WTC11 (cell line): ENCODE data around the gene MON1A. TPM values are rescaled to one million over a fixed set of nuclear protein-coding genes. Genes with fewer than 3 reads are reported as not detected.

Experiments used
- ATAC-seq: fragments of 200-7000 bp; cut with Tn5 transposase; 2 replicates; pipeline ENCODE4 v1.10.0; 2021; ENCODE audit warnings: mild to moderate bottlenecking, moderate library complexity
- CTCF ChIA-PET: fragments of 300-600 bp; sonication (Branson Sonifier 250); formaldehyde crosslinking; loops from one replicate; lab custom pipeline; 2021; ENCODE audit warnings: antibody characterized with exemption; lab: Charles Lee
- POLR2A ChIA-PET: fragments of 350-600 bp; sonication (Branson Sonifier 250); formaldehyde crosslinking; loops from one replicate; lab custom pipeline; 2021; ENCODE audit warnings: antibody characterized with exemption; lab: Charles Lee
- DNase-seq: peaks from one replicate; pipeline ENCODE4 v3.0.0; 2021; ENCODE audit warnings: low spot score
- H3K27ac Mint-ChIP-seq: 2 replicates; pipeline ENCODE4 v1.8.0; 2021; ENCODE audit warnings: mixed read lengths
- H3K27me3 Mint-ChIP-seq: 2 replicates; pipeline ENCODE4 v1.8.0; 2021; ENCODE audit warnings: low read depth, mild to moderate bottlenecking, moderate library complexity, mixed read lengths
- H3K36me3 Mint-ChIP-seq: 2 replicates; pipeline ENCODE4 v1.8.0; 2021; ENCODE audit warnings: mixed read lengths
- H3K4me1 Mint-ChIP-seq: 2 replicates; pipeline ENCODE4 v1.8.0; 2022; ENCODE audit warnings: mixed read lengths
- H3K4me3 Mint-ChIP-seq: 2 replicates; pipeline ENCODE4 v1.8.0; 2021; ENCODE audit warnings: mild to moderate bottlenecking, moderate library complexity, mixed read lengths
- H3K9me3 Mint-ChIP-seq: 2 replicates; pipeline ENCODE4 v1.8.0; 2021; ENCODE audit warnings: mixed read lengths
- CREB1 ChIP-seq: sonication (generic); formaldehyde crosslinking; IDR thresholded peaks from 2 replicates; pipeline ENCODE4 v1.8.0; 2023; ENCODE audit warnings: mild to moderate bottlenecking, missing genetic modification reagents
- GRHL2 ChIP-seq: fragments of 250-450 bp; sonication (Bioruptor Pico); IDR thresholded peaks from 2 replicates; pipeline ENCODE4 v1.8.0; 2022; ENCODE audit warnings: mild to moderate bottlenecking, moderate library complexity; ENCODE audit not compliant: insufficient replicate concordance, severe bottlenecking
- HMGA2 ChIP-seq: fragments of 250-450 bp; sonication (Bioruptor Pico); IDR thresholded peaks from 2 replicates; pipeline ENCODE4 v1.4.0; 2021; ENCODE audit warnings: mild to moderate bottlenecking, moderate library complexity
- KAT7 ChIP-seq: sonication (generic); formaldehyde crosslinking; IDR thresholded peaks from 2 replicates; pipeline ENCODE4 v1.8.1; 2023; ENCODE audit warnings: missing genetic modification reagents, mild to moderate bottlenecking, borderline replicate concordance
- NR2C2 ChIP-seq: sonication (generic); formaldehyde crosslinking; IDR thresholded peaks from 2 replicates; pipeline ENCODE4 v1.8.0; 2022; ENCODE audit warnings: mild to moderate bottlenecking, missing genetic modification reagents
- OVOL2 ChIP-seq: fragments of 250-450 bp; sonication (Bioruptor Pico); IDR thresholded peaks from 2 replicates; pipeline ENCODE4 v1.9.0; 2021; ENCODE audit warnings: mild to moderate bottlenecking, borderline replicate concordance
- SMAD4 ChIP-seq: sonication (generic); formaldehyde crosslinking; IDR thresholded peaks from 2 replicates; pipeline ENCODE4 v1.8.0; 2022; ENCODE audit warnings: mild to moderate bottlenecking, missing genetic modification reagents
- SP1 ChIP-seq: sonication (generic); formaldehyde crosslinking; conservative IDR thresholded peaks from 2 replicates; pipeline ENCODE4 v1.8.1; 2022; ENCODE audit warnings: missing genetic modification reagents
- TEAD1 ChIP-seq: sonication (generic); formaldehyde crosslinking; IDR thresholded peaks from 2 replicates; pipeline ENCODE4 v1.8.0; 2022; ENCODE audit warnings: mild to moderate bottlenecking, missing genetic modification reagents
- TEAD4 ChIP-seq: sonication (generic); formaldehyde crosslinking; IDR thresholded peaks from 2 replicates; pipeline ENCODE4 v1.8.0; 2022; ENCODE audit warnings: mild to moderate bottlenecking, missing genetic modification reagents
- TP53 ChIP-seq: sonication (generic); formaldehyde crosslinking; IDR thresholded peaks from 2 replicates; pipeline ENCODE4 v1.8.1; 2023; ENCODE audit warnings: mild to moderate bottlenecking, missing genetic modification reagents
- ZNF138 ChIP-seq: sonication (generic); formaldehyde crosslinking; conservative IDR thresholded peaks from 2 replicates; pipeline ENCODE4 v1.8.1; 2022; ENCODE audit warnings: mild to moderate bottlenecking, moderate library complexity, missing genetic modification reagents
- ZNF263 ChIP-seq: sonication (generic); formaldehyde crosslinking; IDR thresholded peaks from 2 replicates; pipeline ENCODE4 v1.8.1; 2022; ENCODE audit warnings: low read depth, mild to moderate bottlenecking, moderate library complexity, missing genetic modification reagents
- total RNA-seq: library from RNA; stranded (reverse); gene quantifications from 3 replicates; pipeline ENCODE4 v1.2.3, GENCODE V29; 2021
- TF ChIP-seq, protein P1 (sequence below): sonication (generic); formaldehyde crosslinking; IDR thresholded peaks from 2 replicates; pipeline ENCODE4 v1.8.1; 2023; ENCODE audit warnings: mild to moderate bottlenecking, missing genetic modification reagents
- TF ChIP-seq, protein P2 (sequence below): fragments of 250-450 bp; sonication (Bioruptor Pico); IDR thresholded peaks from 2 replicates; pipeline ENCODE4 v1.9.0; 2021; ENCODE audit warnings: mild to moderate bottlenecking
- TF ChIP-seq, protein P3 (sequence below): sonication (generic); formaldehyde crosslinking; IDR thresholded peaks from 2 replicates; pipeline ENCODE4 v1.8.0; 2023; ENCODE audit warnings: missing genetic modification reagents
- TF ChIP-seq, protein P4 (sequence below): sonication (generic); formaldehyde crosslinking; IDR thresholded peaks from 2 replicates; pipeline ENCODE4 v1.8.1; 2022; ENCODE audit warnings: mild to moderate bottlenecking, missing genetic modification reagents, moderate library complexity, borderline replicate concordance
- TF ChIP-seq, protein P5 (sequence below): sonication (generic); formaldehyde crosslinking; IDR thresholded peaks from 2 replicates; pipeline ENCODE4 v1.8.1; 2022; ENCODE audit warnings: low read depth, missing genetic modification reagents, borderline replicate concordance
- TF ChIP-seq, protein P6 (sequence below): sonication (generic); formaldehyde crosslinking; IDR thresholded peaks from 2 replicates; pipeline ENCODE4 v1.8.1; 2023; ENCODE audit warnings: mild to moderate bottlenecking, missing genetic modification reagents, borderline replicate concordance
- TF ChIP-seq, protein P7 (sequence below): sonication (generic); formaldehyde crosslinking; conservative IDR thresholded peaks from 2 replicates; pipeline ENCODE4 v1.8.1; 2023; ENCODE audit warnings: mild to moderate bottlenecking, low read depth, missing genetic modification reagents, moderate library complexity
- TF ChIP-seq, protein P8 (sequence below): sonication (generic); formaldehyde crosslinking; IDR thresholded peaks from 2 replicates; pipeline ENCODE4 v1.8.0; 2023; ENCODE audit warnings: mild to moderate bottlenecking, missing genetic modification reagents

MON1A gene
- total RNA-seq, 1 experiment from 2014 or later = 8.6 TPM

DNA sequence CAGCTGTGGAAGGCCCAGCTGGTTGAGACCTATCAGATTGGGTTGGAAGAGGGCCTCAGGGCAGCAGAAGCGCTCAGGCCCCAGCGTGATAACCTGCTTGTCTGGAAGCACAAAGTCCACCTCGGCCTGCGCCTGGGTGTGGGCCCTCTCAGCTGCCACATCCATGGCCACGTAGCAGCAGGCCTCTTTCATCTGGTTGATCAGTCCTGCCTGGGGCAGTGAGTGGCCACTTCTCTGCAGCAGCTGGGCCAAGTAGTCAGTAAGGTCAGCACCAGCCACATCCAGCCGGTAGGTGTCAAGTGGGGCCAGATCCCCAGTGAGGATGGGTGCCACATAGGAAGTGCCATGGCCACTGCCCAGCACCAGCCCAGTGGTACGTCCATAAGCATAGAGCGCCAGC, 56.0 kb downstream of the MON1A start:
- CTCF ChIA-PET = no interaction called here
- no peak for DNase-seq
- no peak overlapping the region for H3K4me3 Mint-ChIP-seq
- peaks cover 4% of the 10 kb centered on the region for H3K4me1 Mint-ChIP-seq
- TF ChIP-seq ZNF263 (CRISPR knock-in tag) (no peak), HMGA2 (CRISPR knock-in tag) (no peak), TEAD4 (no peak), OVOL2 (CRISPR knock-in tag) (no peak), NR2C2 (no peak), CREB1 (no peak), SP1 (CRISPR knock-in tag) (no peak), GRHL2 (CRISPR knock-in tag) (no peak), KAT7 (CRISPR knock-in tag) (no peak), ZNF138 (no peak), TP53 (CRISPR knock-in tag) (no peak), TEAD1 (CRISPR knock-in tag) (no peak), SMAD4 (CRISPR knock-in tag) (no peak)
- TF ChIP-seq, protein P1, sequence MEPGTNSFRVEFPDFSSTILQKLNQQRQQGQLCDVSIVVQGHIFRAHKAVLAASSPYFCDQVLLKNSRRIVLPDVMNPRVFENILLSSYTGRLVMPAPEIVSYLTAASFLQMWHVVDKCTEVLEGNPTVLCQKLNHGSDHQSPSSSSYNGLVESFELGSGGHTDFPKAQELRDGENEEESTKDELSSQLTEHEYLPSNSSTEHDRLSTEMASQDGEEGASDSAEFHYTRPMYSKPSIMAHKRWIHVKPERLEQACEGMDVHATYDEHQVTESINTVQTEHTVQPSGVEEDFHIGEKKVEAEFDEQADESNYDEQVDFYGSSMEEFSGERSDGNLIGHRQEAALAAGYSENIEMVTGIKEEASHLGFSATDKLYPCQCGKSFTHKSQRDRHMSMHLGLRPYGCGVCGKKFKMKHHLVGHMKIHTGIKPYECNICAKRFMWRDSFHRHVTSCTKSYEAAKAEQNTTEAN (CRISPR knock-in tag) = no peak
- TF ChIP-seq, protein P2, sequence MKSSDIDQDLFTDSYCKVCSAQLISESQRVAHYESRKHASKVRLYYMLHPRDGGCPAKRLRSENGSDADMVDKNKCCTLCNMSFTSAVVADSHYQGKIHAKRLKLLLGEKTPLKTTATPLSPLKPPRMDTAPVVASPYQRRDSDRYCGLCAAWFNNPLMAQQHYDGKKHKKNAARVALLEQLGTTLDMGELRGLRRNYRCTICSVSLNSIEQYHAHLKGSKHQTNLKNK (CRISPR knock-in tag) = no peak
- TF ChIP-seq, protein P3, sequence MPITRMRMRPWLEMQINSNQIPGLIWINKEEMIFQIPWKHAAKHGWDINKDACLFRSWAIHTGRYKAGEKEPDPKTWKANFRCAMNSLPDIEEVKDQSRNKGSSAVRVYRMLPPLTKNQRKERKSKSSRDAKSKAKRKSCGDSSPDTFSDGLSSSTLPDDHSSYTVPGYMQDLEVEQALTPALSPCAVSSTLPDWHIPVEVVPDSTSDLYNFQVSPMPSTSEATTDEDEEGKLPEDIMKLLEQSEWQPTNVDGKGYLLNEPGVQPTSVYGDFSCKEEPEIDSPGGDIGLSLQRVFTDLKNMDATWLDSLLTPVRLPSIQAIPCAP (CRISPR knock-in tag) = no peak
- TF ChIP-seq, protein P4, sequence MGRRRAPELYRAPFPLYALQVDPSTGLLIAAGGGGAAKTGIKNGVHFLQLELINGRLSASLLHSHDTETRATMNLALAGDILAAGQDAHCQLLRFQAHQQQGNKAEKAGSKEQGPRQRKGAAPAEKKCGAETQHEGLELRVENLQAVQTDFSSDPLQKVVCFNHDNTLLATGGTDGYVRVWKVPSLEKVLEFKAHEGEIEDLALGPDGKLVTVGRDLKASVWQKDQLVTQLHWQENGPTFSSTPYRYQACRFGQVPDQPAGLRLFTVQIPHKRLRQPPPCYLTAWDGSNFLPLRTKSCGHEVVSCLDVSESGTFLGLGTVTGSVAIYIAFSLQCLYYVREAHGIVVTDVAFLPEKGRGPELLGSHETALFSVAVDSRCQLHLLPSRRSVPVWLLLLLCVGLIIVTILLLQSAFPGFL (CRISPR knock-in tag) = no peak
- TF ChIP-seq, protein P5, sequence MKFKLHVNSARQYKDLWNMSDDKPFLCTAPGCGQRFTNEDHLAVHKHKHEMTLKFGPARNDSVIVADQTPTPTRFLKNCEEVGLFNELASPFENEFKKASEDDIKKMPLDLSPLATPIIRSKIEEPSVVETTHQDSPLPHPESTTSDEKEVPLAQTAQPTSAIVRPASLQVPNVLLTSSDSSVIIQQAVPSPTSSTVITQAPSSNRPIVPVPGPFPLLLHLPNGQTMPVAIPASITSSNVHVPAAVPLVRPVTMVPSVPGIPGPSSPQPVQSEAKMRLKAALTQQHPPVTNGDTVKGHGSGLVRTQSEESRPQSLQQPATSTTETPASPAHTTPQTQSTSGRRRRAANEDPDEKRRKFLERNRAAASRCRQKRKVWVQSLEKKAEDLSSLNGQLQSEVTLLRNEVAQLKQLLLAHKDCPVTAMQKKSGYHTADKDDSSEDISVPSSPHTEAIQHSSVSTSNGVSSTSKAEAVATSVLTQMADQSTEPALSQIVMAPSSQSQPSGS (CRISPR knock-in tag) = no peak
- no peak overlapping the region for H3K27ac Mint-ChIP-seq
- no peaks in the 10 kb centered on the region for H3K36me3 Mint-ChIP-seq
- H3K9me3 Mint-ChIP-seq = no peaks in the 10 kb centered on the region
- POLR2A ChIA-PET = interaction anchor here (0.6 to 1.0 kb wide), 2 partner anchors 27 to 34 kb away, joined by 3 read pairs; no protein-coding TSS in a partner anchor
- peaks cover 4% of the 10 kb centered on the region for H3K27me3 Mint-ChIP-seq
- no peak for ATAC-seq

DNA sequence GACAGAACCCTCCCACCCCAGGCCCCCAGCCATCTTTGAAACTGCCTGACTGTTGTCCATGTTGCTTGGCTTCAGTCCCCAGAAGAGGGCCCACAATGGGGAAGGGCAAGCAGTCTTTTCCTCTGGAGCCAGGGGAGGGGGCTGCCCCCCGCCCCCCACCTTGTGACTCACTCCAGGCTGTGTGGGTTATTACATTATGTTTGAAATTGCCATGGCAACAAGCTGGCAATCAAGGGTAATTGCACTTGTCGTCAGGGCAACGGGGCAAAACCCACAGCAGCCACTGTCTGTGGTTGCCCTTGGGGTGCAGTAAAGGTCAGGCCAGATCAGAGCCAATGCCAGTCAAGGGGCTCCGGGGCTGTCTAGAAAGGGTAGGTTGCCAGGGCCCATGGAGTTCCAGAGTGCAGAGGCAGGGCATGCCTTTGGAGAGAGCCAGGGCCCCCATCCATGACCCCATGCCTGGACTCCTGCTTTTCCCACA, 56.8 kb downstream of the MON1A start:
- peaks cover 4% of the 10 kb centered on the region for H3K27me3 Mint-ChIP-seq
- ChIA-PET CTCF (interaction anchor here (1.3 to 6.0 kb wide), 2 partner anchors 9 to 34 kb away, joined by 3 to 37 read pairs; no protein-coding TSS in a partner anchor), POLR2A (interaction anchor here (1.0 kb wide), 1 partner anchor 34 kb away, joined by 3 read pairs; no protein-coding TSS in a partner anchor)
- H3K4me3 Mint-ChIP-seq = no peak overlapping the region
- no peak overlapping the region for H3K27ac Mint-ChIP-seq
- H3K9me3 Mint-ChIP-seq = no peaks in the 10 kb centered on the region
- no peak for DNase-seq
- ATAC-seq = no peak
- no peaks in the 10 kb centered on the region for H3K36me3 Mint-ChIP-seq
- H3K4me1 Mint-ChIP-seq = peaks cover 9% of the 10 kb centered on the region
- TF ChIP-seq, protein P6, sequence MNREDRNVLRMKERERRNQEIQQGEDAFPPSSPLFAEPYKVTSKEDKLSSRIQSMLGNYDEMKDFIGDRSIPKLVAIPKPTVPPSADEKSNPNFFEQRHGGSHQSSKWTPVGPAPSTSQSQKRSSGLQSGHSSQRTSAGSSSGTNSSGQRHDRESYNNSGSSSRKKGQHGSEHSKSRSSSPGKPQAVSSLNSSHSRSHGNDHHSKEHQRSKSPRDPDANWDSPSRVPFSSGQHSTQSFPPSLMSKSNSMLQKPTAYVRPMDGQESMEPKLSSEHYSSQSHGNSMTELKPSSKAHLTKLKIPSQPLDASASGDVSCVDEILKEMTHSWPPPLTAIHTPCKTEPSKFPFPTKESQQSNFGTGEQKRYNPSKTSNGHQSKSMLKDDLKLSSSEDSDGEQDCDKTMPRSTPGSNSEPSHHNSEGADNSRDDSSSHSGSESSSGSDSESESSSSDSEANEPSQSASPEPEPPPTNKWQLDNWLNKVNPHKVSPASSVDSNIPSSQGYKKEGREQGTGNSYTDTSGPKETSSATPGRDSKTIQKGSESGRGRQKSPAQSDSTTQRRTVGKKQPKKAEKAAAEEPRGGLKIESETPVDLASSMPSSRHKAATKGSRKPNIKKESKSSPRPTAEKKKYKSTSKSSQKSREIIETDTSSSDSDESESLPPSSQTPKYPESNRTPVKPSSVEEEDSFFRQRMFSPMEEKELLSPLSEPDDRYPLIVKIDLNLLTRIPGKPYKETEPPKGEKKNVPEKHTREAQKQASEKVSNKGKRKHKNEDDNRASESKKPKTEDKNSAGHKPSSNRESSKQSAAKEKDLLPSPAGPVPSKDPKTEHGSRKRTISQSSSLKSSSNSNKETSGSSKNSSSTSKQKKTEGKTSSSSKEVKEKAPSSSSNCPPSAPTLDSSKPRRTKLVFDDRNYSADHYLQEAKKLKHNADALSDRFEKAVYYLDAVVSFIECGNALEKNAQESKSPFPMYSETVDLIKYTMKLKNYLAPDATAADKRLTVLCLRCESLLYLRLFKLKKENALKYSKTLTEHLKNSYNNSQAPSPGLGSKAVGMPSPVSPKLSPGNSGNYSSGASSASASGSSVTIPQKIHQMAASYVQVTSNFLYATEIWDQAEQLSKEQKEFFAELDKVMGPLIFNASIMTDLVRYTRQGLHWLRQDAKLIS (CRISPR knock-in tag) = no peak
- TF ChIP-seq, protein P7, sequence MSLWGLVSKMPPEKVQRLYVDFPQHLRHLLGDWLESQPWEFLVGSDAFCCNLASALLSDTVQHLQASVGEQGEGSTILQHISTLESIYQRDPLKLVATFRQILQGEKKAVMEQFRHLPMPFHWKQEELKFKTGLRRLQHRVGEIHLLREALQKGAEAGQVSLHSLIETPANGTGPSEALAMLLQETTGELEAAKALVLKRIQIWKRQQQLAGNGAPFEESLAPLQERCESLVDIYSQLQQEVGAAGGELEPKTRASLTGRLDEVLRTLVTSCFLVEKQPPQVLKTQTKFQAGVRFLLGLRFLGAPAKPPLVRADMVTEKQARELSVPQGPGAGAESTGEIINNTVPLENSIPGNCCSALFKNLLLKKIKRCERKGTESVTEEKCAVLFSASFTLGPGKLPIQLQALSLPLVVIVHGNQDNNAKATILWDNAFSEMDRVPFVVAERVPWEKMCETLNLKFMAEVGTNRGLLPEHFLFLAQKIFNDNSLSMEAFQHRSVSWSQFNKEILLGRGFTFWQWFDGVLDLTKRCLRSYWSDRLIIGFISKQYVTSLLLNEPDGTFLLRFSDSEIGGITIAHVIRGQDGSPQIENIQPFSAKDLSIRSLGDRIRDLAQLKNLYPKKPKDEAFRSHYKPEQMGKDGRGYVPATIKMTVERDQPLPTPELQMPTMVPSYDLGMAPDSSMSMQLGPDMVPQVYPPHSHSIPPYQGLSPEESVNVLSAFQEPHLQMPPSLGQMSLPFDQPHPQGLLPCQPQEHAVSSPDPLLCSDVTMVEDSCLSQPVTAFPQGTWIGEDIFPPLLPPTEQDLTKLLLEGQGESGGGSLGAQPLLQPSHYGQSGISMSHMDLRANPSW (CRISPR knock-in tag) = no peak
- TF ChIP-seq, protein P8, sequence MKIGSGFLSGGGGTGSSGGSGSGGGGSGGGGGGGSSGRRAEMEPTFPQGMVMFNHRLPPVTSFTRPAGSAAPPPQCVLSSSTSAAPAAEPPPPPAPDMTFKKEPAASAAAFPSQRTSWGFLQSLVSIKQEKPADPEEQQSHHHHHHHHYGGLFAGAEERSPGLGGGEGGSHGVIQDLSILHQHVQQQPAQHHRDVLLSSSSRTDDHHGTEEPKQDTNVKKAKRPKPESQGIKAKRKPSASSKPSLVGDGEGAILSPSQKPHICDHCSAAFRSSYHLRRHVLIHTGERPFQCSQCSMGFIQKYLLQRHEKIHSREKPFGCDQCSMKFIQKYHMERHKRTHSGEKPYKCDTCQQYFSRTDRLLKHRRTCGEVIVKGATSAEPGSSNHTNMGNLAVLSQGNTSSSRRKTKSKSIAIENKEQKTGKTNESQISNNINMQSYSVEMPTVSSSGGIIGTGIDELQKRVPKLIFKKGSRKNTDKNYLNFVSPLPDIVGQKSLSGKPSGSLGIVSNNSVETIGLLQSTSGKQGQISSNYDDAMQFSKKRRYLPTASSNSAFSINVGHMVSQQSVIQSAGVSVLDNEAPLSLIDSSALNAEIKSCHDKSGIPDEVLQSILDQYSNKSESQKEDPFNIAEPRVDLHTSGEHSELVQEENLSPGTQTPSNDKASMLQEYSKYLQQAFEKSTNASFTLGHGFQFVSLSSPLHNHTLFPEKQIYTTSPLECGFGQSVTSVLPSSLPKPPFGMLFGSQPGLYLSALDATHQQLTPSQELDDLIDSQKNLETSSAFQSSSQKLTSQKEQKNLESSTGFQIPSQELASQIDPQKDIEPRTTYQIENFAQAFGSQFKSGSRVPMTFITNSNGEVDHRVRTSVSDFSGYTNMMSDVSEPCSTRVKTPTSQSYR (CRISPR knock-in tag) = no peak
